ENCODE results near the gene DENND2C.

DNA sequence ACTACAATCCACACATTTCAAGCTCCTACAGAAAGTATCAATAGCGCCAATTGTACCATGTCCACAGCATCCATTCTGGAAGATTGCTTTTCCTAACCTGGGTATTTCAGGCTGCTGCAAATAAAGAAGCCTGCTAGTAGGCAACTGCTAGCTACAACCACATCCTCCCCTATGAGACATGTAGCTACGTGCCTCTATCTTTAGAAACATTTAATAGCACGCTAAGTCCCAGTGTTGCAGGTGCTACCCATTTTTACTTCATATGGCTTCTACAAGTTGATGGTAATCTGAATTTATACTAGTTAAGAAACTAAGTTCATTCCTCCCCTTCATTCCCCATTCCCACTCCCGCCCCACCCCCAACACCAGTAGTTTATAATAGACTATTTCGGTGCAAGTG, 32.9 kb upstream of the DENND2C start:
- TF ChIP-seq, protein P1, sequence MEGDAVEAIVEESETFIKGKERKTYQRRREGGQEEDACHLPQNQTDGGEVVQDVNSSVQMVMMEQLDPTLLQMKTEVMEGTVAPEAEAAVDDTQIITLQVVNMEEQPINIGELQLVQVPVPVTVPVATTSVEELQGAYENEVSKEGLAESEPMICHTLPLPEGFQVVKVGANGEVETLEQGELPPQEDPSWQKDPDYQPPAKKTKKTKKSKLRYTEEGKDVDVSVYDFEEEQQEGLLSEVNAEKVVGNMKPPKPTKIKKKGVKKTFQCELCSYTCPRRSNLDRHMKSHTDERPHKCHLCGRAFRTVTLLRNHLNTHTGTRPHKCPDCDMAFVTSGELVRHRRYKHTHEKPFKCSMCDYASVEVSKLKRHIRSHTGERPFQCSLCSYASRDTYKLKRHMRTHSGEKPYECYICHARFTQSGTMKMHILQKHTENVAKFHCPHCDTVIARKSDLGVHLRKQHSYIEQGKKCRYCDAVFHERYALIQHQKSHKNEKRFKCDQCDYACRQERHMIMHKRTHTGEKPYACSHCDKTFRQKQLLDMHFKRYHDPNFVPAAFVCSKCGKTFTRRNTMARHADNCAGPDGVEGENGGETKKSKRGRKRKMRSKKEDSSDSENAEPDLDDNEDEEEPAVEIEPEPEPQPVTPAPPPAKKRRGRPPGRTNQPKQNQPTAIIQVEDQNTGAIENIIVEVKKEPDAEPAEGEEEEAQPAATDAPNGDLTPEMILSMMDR (IDR thresholded peaks at IDR 0.05; ENCODE audit: low read depth, low read length, missing input control) = no peak
- TF ChIP-seq, protein P2, sequence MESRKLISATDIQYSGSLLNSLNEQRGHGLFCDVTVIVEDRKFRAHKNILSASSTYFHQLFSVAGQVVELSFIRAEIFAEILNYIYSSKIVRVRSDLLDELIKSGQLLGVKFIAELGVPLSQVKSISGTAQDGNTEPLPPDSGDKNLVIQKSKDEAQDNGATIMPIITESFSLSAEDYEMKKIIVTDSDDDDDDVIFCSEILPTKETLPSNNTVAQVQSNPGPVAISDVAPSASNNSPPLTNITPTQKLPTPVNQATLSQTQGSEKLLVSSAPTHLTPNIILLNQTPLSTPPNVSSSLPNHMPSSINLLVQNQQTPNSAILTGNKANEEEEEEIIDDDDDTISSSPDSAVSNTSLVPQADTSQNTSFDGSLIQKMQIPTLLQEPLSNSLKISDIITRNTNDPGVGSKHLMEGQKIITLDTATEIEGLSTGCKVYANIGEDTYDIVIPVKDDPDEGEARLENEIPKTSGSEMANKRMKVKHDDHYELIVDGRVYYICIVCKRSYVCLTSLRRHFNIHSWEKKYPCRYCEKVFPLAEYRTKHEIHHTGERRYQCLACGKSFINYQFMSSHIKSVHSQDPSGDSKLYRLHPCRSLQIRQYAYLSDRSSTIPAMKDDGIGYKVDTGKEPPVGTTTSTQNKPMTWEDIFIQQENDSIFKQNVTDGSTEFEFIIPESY (IDR thresholded peaks at IDR 0.05) = no peak
- no peak for TF ChIP-seq RAD21 (IDR thresholded peaks at IDR 0.05)

All from liver (tissue), 3 donors.